Measurements from ENCODE around the gene B4GALNT2.

Gene B4GALNT2

GRCh38 chr17:49190932-49191331, 58.4 kb downstream of the B4GALNT2 start:
- TF ChIP-seq SPI1 (IDR thresholded peaks at IDR 0.05; ENCODE audit: low read depth, low read length) (no peak), POLR2A (IDR thresholded peaks at IDR 0.05; ENCODE audit: low read depth, low read length) (no peak), POU2F2 (IDR thresholded peaks at IDR 0.05; ENCODE audit: low read depth, low read length) (no peak), PAX5 (IDR thresholded peaks at IDR 0.05; ENCODE audit: insufficient read depth, low read length, severe bottlenecking) (no peak), TAF1 (IDR thresholded peaks at IDR 0.05; ENCODE audit: low read depth, low read length) (no peak), POLR2AphosphoS5 (IDR thresholded peaks at IDR 0.05; ENCODE audit: low read depth, low read length) (no peak)
- DNase-seq (ENCODE audit: insufficient read length, low spot score), result no peak
- FAIRE-seq, result no peak

GRCh38 chr17:49191409-49191916, 58.9 kb downstream of the B4GALNT2 start:
- no peak; the same call in 1 of the 2 replicates for TF ChIP-seq POLR2AphosphoS5 (IDR thresholded peaks at IDR 0.05; ENCODE audit: low read depth, low read length)
- TF ChIP-seq POLR2A (IDR thresholded peaks at IDR 0.05; ENCODE audit: low read depth, low read length), result no peak
- no peak for TF ChIP-seq POU2F2 (IDR thresholded peaks at IDR 0.05; ENCODE audit: low read depth, low read length)
- no peak for TF ChIP-seq SPI1 (IDR thresholded peaks at IDR 0.05; ENCODE audit: low read depth, low read length)
- TF ChIP-seq TAF1 (IDR thresholded peaks at IDR 0.05; ENCODE audit: low read depth, low read length), result no peak
- no peak for TF ChIP-seq PAX5 (IDR thresholded peaks at IDR 0.05; ENCODE audit: insufficient read depth, low read length, severe bottlenecking)
- FAIRE-seq (peak; percentile 71), DNase-seq (ENCODE audit: insufficient read length, low spot score) (no peak)

- DNase-seq (ENCODE audit: insufficient read length, low spot score) (no peak), FAIRE-seq (no peak)
- TF ChIP-seq POU2F2 (IDR thresholded peaks at IDR 0.05; ENCODE audit: low read depth, low read length) (peak; percentile 80; the same call in 1 of the 2 replicates), SPI1 (IDR thresholded peaks at IDR 0.05; ENCODE audit: low read depth, low read length) (no peak), POLR2A (IDR thresholded peaks at IDR 0.05; ENCODE audit: low read depth, low read length) (peak; percentile 68), TAF1 (IDR thresholded peaks at IDR 0.05; ENCODE audit: low read depth, low read length) (peak; percentile 38; the same call in 1 of the 2 replicates)
Observed at GRCh38 chr17:49191917-49192741, 59.6 kb downstream of the B4GALNT2 start.

- TF ChIP-seq POLR2AphosphoS5 (IDR thresholded peaks at IDR 0.05; ENCODE audit: low read depth, low read length) (peak; percentile 85), POU2F2 (IDR thresholded peaks at IDR 0.05; ENCODE audit: low read depth, low read length) (no peak), PAX5 (IDR thresholded peaks at IDR 0.05; ENCODE audit: insufficient read depth, low read length, severe bottlenecking) (peak; percentile 98), POLR2A (IDR thresholded peaks at IDR 0.05; ENCODE audit: low read depth, low read length) (peak; percentile 80), SPI1 (IDR thresholded peaks at IDR 0.05; ENCODE audit: low read depth, low read length) (no peak), TAF1 (IDR thresholded peaks at IDR 0.05; ENCODE audit: low read depth, low read length) (peak; percentile 54)
- DNase-seq (ENCODE audit: insufficient read length, low spot score) (no peak), FAIRE-seq (peak; percentile 80)
Observed at GRCh38 chr17:49193513-49194296, 61.1 kb downstream of the B4GALNT2 start.

- DNase-seq (ENCODE audit: insufficient read length, low spot score) (no peak), FAIRE-seq (no peak)
- peak; percentile 67 for TF ChIP-seq SPI1 (IDR thresholded peaks at IDR 0.05; ENCODE audit: low read depth, low read length)
- no peak for TF ChIP-seq POLR2AphosphoS5 (IDR thresholded peaks at IDR 0.05; ENCODE audit: low read depth, low read length)
Observed at GRCh38 chr17:49194297-49194607, 61.7 kb downstream of the B4GALNT2 start.

- FAIRE-seq, result no peak
- TF ChIP-seq POU2F2 (IDR thresholded peaks at IDR 0.05; ENCODE audit: low read depth, low read length), result no peak
- no peak for TF ChIP-seq SPI1 (IDR thresholded peaks at IDR 0.05; ENCODE audit: low read depth, low read length)
- no peak for TF ChIP-seq TAF1 (IDR thresholded peaks at IDR 0.05; ENCODE audit: low read depth, low read length)
- TF ChIP-seq PAX5 (IDR thresholded peaks at IDR 0.05; ENCODE audit: insufficient read depth, low read length, severe bottlenecking), result no peak
- TF ChIP-seq POLR2AphosphoS5 (IDR thresholded peaks at IDR 0.05; ENCODE audit: low read depth, low read length), result no peak
- TF ChIP-seq POLR2A (IDR thresholded peaks at IDR 0.05; ENCODE audit: low read depth, low read length), result no peak
- DNase-seq (ENCODE audit: insufficient read length, low spot score), result no peak
Observed at GRCh38 chr17:49195751-49196150, 63.2 kb downstream of the B4GALNT2 start.

GRCh38 chr17:49196520-49196919, 64.0 kb downstream of the B4GALNT2 start:
- FAIRE-seq (no peak), DNase-seq (ENCODE audit: insufficient read length, low spot score) (no peak)
- no peak for TF ChIP-seq POU2F2 (IDR thresholded peaks at IDR 0.05; ENCODE audit: low read depth, low read length)
- no peak for TF ChIP-seq POLR2AphosphoS5 (IDR thresholded peaks at IDR 0.05; ENCODE audit: low read depth, low read length)
- no peak for TF ChIP-seq SPI1 (IDR thresholded peaks at IDR 0.05; ENCODE audit: low read depth, low read length)
- TF ChIP-seq PAX5 (IDR thresholded peaks at IDR 0.05; ENCODE audit: insufficient read depth, low read length, severe bottlenecking), result no peak
- no peak for TF ChIP-seq POLR2A (IDR thresholded peaks at IDR 0.05; ENCODE audit: low read depth, low read length)
- TF ChIP-seq TAF1 (IDR thresholded peaks at IDR 0.05; ENCODE audit: low read depth, low read length), result no peak

GRCh38 chr17:49197346-49197998, 64.9 kb downstream of the B4GALNT2 start:
- DNase-seq (ENCODE audit: insufficient read length, low spot score) (no peak), FAIRE-seq (no peak)

GRCh38 chr17:49198211-49198610, 65.6 kb downstream of the B4GALNT2 start:
- TF ChIP-seq SPI1 (IDR thresholded peaks at IDR 0.05; ENCODE audit: low read depth, low read length), result no peak
- no peak for TF ChIP-seq POLR2A (IDR thresholded peaks at IDR 0.05; ENCODE audit: low read depth, low read length)
- no peak for TF ChIP-seq POLR2AphosphoS5 (IDR thresholded peaks at IDR 0.05; ENCODE audit: low read depth, low read length)
- no peak for TF ChIP-seq TAF1 (IDR thresholded peaks at IDR 0.05; ENCODE audit: low read depth, low read length)
- TF ChIP-seq PAX5 (IDR thresholded peaks at IDR 0.05; ENCODE audit: insufficient read depth, low read length, severe bottlenecking), result no peak
- no peak for TF ChIP-seq POU2F2 (IDR thresholded peaks at IDR 0.05; ENCODE audit: low read depth, low read length)
- DNase-seq (ENCODE audit: insufficient read length, low spot score) (no peak), FAIRE-seq (no peak)

More at GRCh38 chr17:49197346-49197998, 64.9 kb downstream of the B4GALNT2 start:
- TF ChIP-seq POU2F2 (IDR thresholded peaks at IDR 0.05; ENCODE audit: low read depth, low read length) (no peak), POLR2A (IDR thresholded peaks at IDR 0.05; ENCODE audit: low read depth, low read length) (no peak), TAF1 (IDR thresholded peaks at IDR 0.05; ENCODE audit: low read depth, low read length) (no peak), PAX5 (IDR thresholded peaks at IDR 0.05; ENCODE audit: insufficient read depth, low read length, severe bottlenecking) (no peak), POLR2AphosphoS5 (IDR thresholded peaks at IDR 0.05; ENCODE audit: low read depth, low read length) (no peak), SPI1 (IDR thresholded peaks at IDR 0.05; ENCODE audit: low read depth, low read length) (no peak)
